Tongue (tissue), 2 donors: Measurements from ENCODE around the gene CKS2. TPM values are rescaled to one million over a fixed set of nuclear protein-coding genes. Genes with fewer than 3 reads are reported as not detected.
"Not testable (repeated sequence)": the region's sequence is repeated elsewhere in the genome, so short reads cannot be mapped to it uniquely, and the experiment has no call there.

Source experiments
- DNase-seq: peaks from one replicate; pipeline ENCODE4 v3.0.0-alpha.2; 2015
- total RNA-seq: library from RNA; depleted of rRNA; stranded (reverse); fragments of >200 nt; gene quantifications from one replicate; pipeline ENCODE4 v1.2.3, GENCODE V29; 2014

The CKS2 gene
- 48.1 TPM for total RNA-seq

DNA sequence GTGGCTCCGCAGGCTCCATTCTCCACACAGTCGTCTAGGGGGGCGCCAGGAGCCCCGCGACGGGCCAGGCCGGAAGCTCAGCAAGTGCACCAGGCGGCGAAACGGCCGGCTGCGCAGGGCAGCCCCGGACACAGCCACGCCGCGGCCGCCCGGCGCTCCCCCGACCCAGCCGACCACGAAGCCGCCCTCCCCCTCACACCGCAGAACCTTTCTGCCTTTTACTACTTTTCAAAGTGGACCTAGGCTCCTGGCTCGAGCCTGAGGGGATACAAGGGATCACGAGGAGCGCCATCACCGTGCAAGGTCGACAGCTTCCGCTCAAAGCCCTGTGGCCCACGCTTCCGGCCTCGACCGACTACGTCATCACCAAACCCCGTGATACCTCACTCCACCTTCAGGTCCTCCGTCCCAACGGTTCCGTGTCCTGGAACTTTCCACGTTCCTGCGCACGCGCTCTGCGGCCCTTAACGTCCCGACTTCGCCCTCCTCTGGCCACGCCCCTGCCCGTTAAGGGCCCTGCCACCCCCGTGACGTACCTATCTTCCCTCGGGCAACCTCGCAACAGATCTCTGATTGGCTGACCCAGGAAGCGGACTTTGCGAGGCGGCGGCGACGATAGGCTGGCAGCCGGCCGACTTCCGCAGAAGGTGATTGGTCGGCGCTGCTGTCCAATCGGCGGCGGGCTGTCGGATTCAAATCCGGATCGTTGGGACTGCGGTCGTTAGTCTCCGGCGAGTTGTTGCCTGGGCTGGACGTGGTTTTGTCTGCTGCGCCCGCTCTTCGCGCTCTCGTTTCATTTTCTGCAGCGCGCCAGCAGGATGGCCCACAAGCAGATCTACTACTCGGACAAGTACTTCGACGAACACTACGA lies at the start of gene CKS2:
TSS of gene CKS2 (plus strand) at position 721 of the 871 bp plus-strand sequence. CDS start at position 819, 98 bp downstream.
- DNase-seq = peak; percentile 100

DNA sequence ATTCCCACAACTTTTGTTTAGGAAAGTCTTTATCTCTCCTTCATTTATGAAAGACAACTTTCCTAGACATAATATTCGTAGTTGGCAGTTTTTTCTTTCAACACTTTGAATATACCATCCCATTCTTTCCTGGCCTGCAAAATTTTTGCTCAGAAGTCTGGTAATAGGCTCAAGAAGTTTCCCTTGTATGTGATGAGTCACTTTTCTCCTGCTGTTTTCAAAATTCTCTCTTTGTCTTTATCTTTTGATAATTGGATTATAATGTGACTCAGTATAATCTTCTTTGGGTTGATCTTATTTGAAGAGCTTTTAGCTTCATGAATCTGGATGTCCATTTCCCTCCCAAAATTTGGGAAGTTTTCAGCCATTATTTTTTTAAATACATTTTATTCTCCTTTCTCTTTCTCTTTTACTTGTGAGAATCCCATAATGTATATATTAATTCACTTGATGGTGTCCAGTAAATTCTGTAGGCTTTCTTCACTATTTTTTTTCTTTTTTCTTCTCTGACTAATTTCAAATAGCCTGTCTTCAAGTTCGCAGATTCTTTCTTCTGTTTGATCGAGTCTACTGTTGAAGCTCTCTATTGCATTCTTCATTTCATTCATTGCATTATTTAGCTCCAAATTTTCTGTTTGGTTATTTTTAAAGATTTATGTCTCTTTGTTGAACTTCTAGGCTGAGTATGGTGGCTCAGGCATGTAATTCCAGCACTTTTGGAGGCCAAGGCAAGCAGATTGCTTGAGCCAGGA lies 37.3 kb upstream of the CKS2 start:
- DNase-seq = no peak

DNA sequence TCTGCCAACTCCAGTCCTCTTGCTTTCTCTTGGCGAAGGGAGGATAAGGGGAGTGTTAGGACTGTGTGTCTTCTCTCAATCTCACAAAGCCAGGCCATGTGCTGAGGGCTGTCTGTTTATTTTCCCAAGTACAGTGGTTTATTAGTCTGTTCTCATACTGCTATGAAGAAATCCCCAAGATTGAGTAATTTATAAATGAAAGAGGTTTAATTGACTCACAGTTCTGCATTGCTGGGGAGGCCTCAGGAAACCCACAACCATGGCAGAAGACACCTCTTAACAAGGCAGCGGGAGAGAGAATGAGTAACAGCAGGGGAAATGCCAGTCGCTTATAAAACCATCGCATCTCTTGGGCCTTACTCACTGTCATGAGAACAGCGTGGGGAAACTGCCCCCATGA lies 36.2 kb upstream of the CKS2 start:
- DNase-seq = no peak

DNA sequence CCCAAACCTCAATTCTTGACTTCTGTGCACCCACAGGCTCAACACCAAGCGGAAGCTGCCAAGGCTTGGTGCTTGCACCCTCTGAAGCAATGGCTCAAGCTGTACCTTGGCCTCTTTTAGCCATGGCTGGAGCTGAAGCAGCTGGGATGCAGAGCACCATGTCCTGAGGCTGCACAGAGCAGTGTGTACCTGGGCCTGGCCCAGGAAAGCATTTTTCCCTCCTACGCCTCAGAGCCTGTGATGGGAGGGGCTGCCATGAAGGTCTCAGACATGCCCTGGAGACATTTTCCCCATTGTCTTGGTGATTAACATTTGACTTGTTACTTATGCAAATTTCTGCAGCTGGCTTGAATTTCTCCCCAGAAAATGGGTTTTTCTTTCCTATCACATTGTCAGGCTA lies 35.0 kb upstream of the CKS2 start:
- not testable (repeated sequence) for DNase-seq

DNA sequence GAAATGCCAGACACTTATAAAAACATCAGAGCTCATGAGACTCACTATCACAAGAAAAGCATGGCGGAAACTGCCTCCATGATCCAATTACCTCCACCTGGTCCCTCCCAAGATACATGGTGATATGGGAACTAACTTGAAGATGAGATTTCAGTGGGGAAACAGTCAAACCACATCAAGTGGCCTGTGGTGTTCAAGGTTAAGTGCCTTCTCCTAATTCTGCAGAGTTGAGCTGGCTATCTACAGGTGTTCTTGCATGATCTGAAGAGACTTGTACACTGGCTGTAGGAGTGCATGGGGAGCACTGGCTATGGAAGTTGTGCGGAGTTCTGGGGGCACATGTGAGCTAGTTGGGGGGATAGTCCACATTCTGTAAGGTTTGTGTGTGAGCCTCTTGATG lies 34.0 kb upstream of the CKS2 start:
- no peak for DNase-seq

DNA sequence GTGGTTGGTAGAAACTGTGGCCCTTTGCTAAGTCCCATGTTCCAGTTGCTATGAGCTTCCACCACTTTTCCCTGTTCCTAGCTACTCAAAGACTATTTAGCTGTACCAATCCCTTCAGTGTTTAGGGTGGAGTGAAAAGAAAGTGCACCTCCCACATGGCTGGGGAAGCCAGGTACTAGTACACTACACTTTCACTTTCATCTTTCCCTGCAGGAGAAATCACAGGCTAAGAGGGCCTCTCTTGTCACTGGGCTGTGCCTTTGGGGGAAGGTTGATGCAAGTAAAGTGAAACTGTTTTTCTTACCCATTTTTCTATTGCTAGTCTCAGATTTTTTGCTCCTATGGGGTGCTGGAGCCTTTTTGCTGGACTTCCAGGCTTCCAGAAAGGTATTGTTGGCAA lies 33.5 kb upstream of the CKS2 start:
- no peak for DNase-seq

DNA sequence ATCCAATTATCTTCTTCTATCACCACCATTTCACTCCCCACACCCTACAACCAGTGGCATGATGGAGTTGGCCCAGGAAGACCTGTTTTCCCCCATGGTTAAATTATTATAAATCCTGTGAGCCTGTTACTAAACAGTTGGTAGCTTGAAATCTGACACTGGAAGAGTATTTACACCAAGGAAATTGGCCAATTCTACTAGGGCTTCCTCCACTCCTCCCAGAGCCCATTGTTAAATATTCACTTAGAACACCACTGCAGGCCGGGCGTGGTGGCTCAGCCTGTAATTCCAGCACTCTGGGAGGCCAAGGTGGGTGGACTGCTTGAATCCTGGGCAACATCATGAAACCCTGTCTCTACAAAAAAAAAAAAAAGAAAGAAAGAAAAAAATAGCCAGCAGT lies 32.4 kb upstream of the CKS2 start:
- no peak for DNase-seq

DNA sequence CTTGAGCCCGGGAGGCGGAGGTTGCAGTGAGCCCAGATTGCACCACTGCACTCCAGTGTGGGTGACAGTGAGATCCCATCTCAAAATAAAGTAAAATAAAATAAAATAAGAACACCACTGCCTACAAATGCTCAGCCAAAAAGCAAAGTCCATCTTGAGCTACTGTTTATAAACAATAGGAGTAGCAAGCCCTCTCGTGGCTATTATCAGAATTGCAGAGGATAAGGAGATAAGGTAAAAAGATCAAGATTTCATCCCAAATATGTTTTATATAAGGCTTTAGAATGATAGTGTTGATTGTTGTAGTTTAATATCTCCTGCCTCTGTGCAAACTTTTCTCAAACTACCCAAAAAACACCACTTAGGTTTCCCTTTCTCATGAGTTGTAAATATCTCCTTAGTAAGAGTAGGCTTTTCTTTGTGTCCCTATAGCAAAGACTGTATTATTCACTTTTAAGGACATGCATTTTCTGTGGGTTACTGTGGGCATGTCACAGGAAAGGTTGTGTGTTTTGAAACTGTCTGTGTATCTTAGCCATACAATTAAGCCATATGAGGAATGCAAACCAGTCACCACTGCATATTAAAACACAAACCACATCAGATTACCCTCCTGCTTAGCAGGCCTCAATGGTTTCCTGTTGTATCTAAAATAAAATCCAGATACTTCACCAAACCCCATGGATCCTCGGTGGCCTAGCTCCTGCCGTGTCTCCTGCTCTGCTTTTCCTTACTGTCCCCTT lies 31.8 kb upstream of the CKS2 start:
- peak; percentile 63 for DNase-seq

DNA sequence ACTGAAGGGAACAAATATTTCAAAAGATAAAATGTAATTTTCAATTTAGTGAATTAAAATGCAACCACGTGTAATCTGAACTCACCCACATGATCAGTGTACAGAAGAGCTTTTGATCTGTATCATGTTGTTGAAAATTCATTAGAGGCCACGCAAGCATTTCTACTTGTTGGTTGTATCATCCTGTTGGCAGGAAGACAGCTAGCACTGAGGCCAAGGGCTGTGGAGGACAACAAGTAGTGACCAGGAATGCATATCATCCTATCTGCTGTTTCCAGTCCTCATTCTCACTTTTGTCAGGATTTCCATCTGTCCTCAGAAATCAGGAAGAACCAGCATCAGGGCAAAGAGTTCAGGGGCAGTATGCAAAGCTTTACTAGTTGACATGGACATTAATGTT lies 29.9 kb upstream of the CKS2 start:
- DNase-seq = no peak

DNA sequence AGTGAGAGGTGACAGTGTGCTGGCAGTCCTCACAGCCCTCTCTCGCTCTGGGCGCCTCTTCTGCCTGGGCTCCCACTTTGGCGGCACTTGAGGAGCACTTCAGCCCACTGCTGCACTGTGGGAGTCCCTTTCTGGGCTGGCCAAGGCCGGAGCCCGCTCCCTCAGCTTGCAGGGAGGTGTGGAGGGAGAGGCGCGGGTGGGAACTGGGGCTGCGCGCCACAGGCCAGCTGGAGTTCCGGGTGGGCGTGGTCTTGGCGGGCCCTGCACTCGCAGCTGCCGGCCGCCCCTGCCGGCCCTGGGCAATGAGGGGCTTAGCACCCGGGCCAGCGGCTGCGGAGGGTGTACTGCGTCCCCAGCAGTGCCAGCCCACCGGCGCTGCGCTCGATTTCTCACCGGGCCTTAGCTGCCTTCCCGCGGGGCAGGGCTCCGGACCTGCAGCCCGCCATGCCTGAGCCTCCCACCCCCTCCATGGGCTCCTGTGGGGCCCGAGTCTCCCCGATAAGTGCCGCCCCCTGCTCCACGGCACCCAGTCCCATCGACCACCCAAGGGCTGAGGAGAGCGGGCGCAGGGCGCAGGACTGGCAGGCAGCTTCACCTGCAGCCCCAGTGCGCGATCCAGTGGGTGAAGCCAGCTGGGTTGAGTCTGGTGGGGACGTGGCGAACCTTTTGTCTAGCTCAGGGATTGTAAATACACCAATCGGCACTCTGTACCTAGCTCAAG lies 28.6 kb upstream of the CKS2 start:
- peak; percentile 49 for DNase-seq

DNA sequence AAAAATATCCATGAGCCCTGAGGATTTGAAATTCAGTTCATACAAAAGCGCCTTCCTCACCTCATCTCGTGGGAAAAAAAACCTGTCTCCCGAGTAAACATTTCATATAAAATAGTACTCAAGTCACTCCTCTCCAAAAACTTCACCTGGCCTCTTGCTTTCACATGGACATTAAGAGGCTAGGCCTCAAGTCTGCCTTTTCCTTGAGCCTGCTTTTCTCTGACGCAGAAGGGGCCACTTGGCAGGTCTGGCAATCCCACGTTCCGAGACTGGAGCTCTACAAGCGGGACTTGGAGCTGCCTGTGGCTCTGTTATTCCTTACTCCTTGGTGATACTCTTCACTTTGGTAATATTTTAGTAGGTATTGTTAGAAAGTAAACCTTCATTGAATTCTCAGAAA lies 26.9 kb upstream of the CKS2 start:
- DNase-seq = no peak

DNA sequence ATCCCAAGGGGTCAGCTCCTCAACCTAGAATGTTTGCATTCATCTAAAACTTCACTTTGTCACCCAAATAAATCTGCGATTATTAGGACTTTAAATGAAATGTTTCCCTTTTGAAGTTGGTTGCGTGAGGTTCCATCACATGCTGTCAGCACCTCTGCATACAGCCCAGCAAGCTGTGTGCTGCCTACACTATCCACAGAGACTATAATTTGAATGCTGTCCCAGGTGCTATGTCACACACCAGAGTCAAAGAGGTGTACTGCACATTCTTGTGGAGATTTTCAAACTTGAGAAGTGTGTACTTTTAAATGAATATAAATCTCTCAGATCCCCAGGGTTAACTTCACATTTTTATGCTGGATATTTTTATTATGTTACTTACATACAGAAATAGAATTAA lies 19.3 kb upstream of the CKS2 start:
- no peak for DNase-seq

DNA sequence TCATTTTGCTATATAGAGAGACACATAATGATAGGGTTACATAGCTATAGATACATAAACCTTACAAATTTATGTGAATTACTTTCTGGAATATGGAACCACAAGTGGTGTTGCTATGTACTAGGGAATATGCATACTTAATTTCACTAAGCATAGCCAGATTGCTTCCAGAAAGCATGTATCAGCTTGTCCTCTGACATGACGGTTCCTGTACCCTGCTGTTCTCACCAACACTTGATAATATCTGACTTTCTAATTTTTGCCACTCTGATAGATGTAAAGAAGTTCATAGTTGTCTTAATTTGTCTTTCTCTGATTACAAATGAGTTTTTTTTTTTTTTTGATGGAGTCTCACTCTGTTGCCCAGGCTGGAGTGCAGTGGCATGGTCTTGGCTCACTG lies 18.0 kb upstream of the CKS2 start:
- no peak for DNase-seq

DNA sequence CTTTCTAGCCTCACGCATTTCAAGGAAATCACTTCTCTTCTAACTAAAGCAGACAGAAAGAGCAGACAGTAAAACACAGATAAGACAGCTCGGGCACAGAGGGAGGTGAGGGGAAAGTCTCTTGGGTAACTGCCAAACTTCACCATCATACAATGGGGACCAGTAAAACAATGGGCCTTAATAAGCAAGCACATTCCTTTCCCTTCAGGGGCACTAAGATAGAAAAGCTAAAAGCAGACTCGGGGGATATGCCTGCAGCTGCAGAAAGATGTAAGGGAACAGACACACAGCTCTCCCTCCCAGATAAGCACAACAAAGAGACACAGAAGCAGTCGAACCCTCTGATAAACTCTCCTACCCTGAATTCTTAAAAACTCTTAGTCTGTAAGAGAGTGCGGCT lies 15.6 kb upstream of the CKS2 start:
- no peak for DNase-seq

DNA sequence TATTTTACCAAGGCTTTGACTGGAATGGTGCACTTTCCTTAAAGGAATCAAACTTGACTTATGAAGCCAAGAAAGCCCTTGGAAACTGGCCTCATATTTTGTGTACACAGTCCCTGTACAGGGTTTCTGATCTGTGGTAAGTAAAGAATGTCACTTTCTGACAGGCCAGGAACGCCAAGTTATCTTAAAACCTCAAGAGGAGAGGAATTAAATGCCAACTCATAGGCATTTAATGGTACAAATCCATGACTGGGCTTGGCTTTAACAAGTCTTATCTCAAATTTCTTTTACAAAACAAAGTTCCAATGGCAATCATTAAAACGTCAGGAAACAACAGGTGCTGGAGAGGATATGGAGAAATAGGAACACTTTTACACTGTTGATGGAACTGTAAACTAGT lies 9.0 kb upstream of the CKS2 start:
- not testable (repeated sequence) for DNase-seq

DNA sequence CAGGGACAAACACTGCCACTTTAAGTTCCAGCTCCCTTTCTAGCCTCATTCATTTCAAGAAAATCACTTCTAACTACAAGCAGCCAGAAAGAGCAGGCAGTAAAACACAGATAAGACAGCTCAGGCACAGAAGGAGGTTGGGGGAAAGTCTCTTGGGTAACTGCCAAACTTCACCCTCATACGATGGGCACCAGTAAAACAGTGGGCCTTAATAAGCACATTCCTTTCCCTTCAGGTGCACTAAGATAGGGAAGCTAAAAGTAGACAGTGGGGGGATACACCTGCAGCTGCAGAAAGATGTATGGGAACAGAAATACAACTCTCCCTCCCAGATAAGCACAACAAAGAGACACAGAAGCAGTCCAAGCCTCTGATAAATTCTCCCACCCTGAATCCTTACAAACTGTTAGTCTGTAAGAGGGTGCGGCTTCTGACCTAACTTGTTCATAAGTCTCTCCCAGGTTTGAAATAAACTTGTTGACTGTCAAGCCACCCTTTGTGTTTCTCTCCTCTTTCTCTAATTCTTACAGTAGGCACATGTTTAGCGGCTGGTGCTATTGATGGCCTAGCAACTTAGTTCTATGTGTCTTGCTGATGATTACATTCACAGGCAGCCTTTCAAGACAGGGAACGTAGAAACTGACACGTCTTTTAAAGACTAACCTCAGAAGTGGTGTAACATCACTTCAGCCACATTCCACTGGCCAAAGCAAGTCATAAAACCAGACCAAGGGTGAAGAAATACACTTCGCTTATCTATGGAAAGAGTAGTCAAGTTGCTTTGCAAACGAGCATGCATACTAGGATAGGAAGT lies 6.8 kb upstream of the CKS2 start:
- DNase-seq = no peak

DNA sequence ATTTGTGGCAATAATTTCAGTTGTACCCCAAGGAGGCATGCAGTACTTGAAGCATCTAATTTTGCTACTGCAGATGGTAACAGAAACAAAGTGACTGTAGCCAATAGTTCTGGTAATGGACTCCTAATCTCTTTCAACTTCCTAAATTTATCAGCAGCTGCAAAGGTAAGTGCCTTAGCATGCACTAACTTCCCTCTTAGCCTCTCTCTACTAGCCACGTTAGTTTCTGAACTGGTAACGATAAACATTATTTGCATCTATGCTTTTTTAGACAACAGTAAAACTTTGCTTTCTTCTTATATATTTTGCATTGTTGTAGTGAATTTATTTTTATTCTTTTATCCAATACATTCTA lies 6.2 kb upstream of the CKS2 start:
- DNase-seq = no peak

DNA sequence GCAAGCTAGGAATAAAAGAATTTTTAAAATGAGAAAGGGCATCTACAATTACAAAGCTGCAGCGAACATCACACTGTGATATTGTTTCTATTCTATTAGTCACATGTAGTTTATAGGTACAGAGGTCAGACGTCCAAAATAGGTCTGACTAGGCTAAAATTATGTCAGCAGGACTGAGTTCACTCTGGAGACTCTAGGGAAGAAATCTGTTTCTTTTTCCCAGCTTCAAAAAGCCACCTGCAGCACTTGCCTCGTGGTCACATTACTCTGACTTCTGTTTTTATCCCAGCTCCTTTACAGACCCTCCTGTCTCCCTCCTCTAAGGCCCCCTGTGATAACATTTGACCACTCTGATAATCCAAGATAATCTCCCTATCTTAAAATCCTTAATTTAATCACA lies 5.1 kb upstream of the CKS2 start:
- DNase-seq = no peak

DNA sequence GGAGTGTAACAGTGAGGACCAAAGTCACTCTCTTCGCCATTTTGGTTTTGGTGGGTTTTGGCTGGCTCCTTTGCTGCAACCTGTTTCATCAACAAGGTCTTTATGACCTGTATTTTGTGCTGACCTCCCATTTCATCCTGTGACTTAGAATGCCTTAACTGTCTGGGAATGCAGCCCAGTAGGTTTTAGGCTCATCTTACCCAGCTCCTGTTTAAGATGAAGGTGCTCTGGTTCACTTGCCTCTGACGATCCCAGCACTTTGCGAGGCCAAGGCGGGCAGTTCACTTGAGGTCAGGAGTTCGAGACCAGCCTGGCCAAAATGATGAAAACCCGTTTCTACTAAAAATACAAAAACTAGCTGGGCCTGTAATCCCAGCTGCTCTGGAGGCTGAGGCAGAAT lies 1.8 kb upstream of the CKS2 start:
- DNase-seq = no peak

DNA sequence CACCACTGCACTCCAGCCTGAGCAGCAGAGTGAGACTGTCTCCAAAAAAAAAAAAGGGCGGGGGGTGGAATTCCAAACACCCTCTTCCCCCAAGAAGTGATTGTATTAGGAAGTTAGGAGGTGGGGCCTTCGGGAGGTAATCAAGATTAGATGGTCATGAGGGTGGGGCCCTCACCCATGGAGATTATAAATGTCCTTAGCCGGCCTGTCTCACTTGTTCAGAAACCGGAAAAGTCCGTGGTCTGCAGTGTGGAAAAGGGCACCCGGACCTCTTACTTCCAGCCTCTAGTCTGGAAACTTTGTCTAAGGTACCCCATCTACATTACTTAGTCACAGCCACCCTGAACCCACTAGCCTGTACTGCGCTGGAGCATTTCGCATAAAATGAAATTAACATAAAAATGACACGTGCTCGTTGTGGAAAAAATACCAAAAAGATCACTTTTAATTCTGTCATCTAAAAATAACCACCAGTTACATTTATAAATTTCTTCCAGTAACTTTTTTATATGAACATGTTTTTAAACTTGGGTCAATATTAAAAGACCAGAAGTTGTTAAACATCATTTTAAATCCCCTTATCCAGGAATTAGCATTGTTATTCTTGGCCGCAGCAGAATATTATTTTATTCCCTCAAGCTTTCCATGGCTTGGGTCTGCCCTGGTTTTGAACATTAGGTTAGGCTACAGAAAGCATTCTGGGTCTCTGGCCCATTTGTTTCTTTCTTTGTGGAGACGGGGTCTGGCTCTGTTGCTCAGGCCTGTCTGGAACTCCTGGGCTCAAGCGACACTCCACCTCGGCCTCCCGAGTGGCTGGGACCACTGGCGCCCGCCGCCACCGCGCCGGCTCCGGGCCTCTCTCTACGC lies 1.2 kb upstream of the CKS2 start:
- DNase-seq = no peak
